Measurements from ENCODE around the gene TRIM41.

- TF ChIP-seq CTCF (conservative IDR thresholded peaks at IDR 0.05 in 1 of 2, IDR thresholded peaks at IDR 0.05 in 1 of 2; ENCODE audit: extremely low read depth in 1 of 2, insufficient read depth in 1 of 2, low read depth in 1 of 2, low read length in 2 of 2) (no peak), EZH2 (IDR thresholded peaks at IDR 0.05; ENCODE audit: borderline replicate concordance, low read length) (no peak)
Observed at GRCh38 chr5:181259283-181259682, 36.2 kb downstream of the TRIM41 start.
